H1 (cell line): Measurements from ENCODE around the gene EPB41L1. TPM values are rescaled to one million over a fixed set of nuclear protein-coding genes. Genes with fewer than 3 reads are reported as not detected.

Source experiments
- CTCF ChIA-PET: fragments of 300-600 bp; sonication (Branson Sonifier 250); formaldehyde crosslinking; loops from one replicate; lab custom pipeline; 2021; ENCODE audit not compliant: partially characterized antibody; lab: Charles Lee
- POLR2A ChIA-PET: fragments of 300-600 bp; sonication (Branson Sonifier 250); formaldehyde crosslinking; loops from one replicate; lab custom pipeline; 2021; ENCODE audit warnings: inconsistent platforms; ENCODE audit not compliant: partially characterized antibody; lab: Charles Lee
- DNase-seq, 2 experiments: peaks; one replicate each; pipeline versions ENCODE4 v3.0.0 to v3.0.0-alpha.2; 2010 to 2022; ENCODE audit warnings: low spot score in 2 of 2, low read depth in 1 of 2, mixed read lengths in 1 of 2
- FAIRE-seq: peaks from 2 replicates; lab custom pipeline; 2011; peaks lifted over from hg19 to GRCh38; lab: Jason Lieb, UNC
- H2AFZ ChIP-seq: 2 replicates; pipeline ENCODE4 v1.8.1; 2012; ENCODE audit warnings: low read length, inconsistent platforms
- H2AK5ac ChIP-seq: 2 replicates; pipeline ENCODE4 v1.6.1; 2013; ENCODE audit warnings: low read depth, low read length
- H2BK120ac ChIP-seq: replicated peaks from 2 replicates; pipeline ENCODE3; 2013; ENCODE audit warnings: low read depth, low read length, inconsistent platforms
- H2BK12ac ChIP-seq: 2 replicates; pipeline ENCODE4 v1.6.1; 2013; ENCODE audit warnings: low read depth, low read length
- H2BK15ac ChIP-seq: 2 replicates; pipeline ENCODE4 v1.6.1; 2013; ENCODE audit warnings: low read length
- H2BK20ac ChIP-seq: 2 replicates; pipeline ENCODE4 v1.6.1; 2013; ENCODE audit warnings: low read length
- H2BK5ac ChIP-seq: 2 replicates; pipeline ENCODE4 v1.6.1; 2013; ENCODE audit warnings: low read depth, low read length
- H3K14ac ChIP-seq: 2 replicates; pipeline ENCODE4 v1.6.1; 2013; ENCODE audit warnings: inconsistent platforms; ENCODE audit not compliant: insufficient read length
- H3K18ac ChIP-seq: 2 replicates; pipeline ENCODE4 v1.6.1; 2013; ENCODE audit warnings: low read length; ENCODE audit errors: extremely low read depth
- H3K23ac ChIP-seq: 2 replicates; pipeline ENCODE4 v1.6.1; 2013; ENCODE audit warnings: inconsistent platforms; ENCODE audit not compliant: insufficient read length
- H3K23me2 ChIP-seq: 2 replicates; pipeline ENCODE4 v1.6.1; 2013; ENCODE audit warnings: low read depth, low read length
- H3K27ac ChIP-seq: 2 replicates; pipeline ENCODE4 v1.6.1; 2011; ENCODE audit warnings: low read depth, low read length, inconsistent platforms
- H3K27me3 ChIP-seq, 4 experiments: replicated peaks in 1 of 4; 1 replicate in 1 of 4; 2 replicates in 3 of 4; pipeline versions ENCODE4 v1.6.1 to v1.8.1; 2011 to 2013; ENCODE audit warnings: low read length in 3 of 4, mild to moderate bottlenecking in 3 of 4, inconsistent platforms in 2 of 4, mixed read lengths in 2 of 4, moderate library complexity in 1 of 4; ENCODE audit not compliant: control insufficient read depth in 3 of 4, insufficient read depth in 3 of 4; ENCODE audit errors: extremely low read depth in 1 of 4
- H3K36me3 ChIP-seq, 4 experiments: 2 replicates each; pipeline versions ENCODE4 v1.6.1 to v1.8.1; 2011 to 2013; ENCODE audit warnings: mild to moderate bottlenecking in 4 of 4, low read length in 3 of 4, moderate library complexity in 2 of 4, control low read depth in 1 of 4, inconsistent platforms in 1 of 4; ENCODE audit not compliant: insufficient read depth in 4 of 4, control insufficient read depth in 2 of 4
- H3K4ac ChIP-seq: replicated peaks from 2 replicates; pipeline ENCODE3; 2013; ENCODE audit warnings: low read length, low read depth, mixed read lengths, inconsistent platforms; ENCODE audit not compliant: insufficient read length
- H3K4me1 ChIP-seq, 4 experiments: replicated peaks in 1 of 4; 1 replicate in 1 of 4; 2 replicates in 3 of 4; pipeline versions ENCODE4 v1.6.1 to v1.8.1; 2011 to 2013; ENCODE audit warnings: low read length in 3 of 4, inconsistent platforms in 2 of 4, mixed read lengths in 1 of 4; ENCODE audit not compliant: insufficient read depth in 4 of 4, control insufficient read depth in 3 of 4
- H3K4me2 ChIP-seq, 2 experiments: 2 replicates each; pipeline versions ENCODE4 v1.6.1 to v1.8.1; 2011 to 2013; ENCODE audit warnings: low read depth in 2 of 2, low read length in 2 of 2, control low read depth in 1 of 2, inconsistent platforms in 1 of 2, mild to moderate bottlenecking in 1 of 2; ENCODE audit not compliant: insufficient read depth in 1 of 2
- H3K4me3 ChIP-seq, 4 experiments: fragments of 200-600, 300-600 bp in 1 of 4; sonication (generic), shearing (Covaris generic), sonication (Bioruptor Twin) in 1 of 4; 2 replicates each; pipeline versions ENCODE4 v1.5.1 to v1.8.1; 2011 to 2016; ENCODE audit warnings: low read length in 4 of 4, low read depth in 3 of 4, control low read depth in 2 of 4, inconsistent platforms in 2 of 4, mild to moderate bottlenecking in 2 of 4, mixed read lengths in 1 of 4, moderate library complexity in 1 of 4; ENCODE audit not compliant: insufficient read depth in 2 of 4; ENCODE audit errors: extremely low read depth in 1 of 4
- H3K56ac ChIP-seq: replicated peaks from 2 replicates; pipeline ENCODE3; 2013; ENCODE audit warnings: low read depth, mild to moderate bottlenecking, mixed read lengths, low read length, inconsistent platforms; ENCODE audit not compliant: insufficient read length
- H3K79me1 ChIP-seq: 2 replicates; pipeline ENCODE4 v1.6.1; 2013; ENCODE audit warnings: low read depth, low read length, control low read depth
- H3K79me2 ChIP-seq, 2 experiments: 2 replicates each; pipeline versions ENCODE4 v1.6.1 to v1.8.1; 2012 to 2013; ENCODE audit warnings: low read length in 2 of 2, mild to moderate bottlenecking in 2 of 2, inconsistent platforms in 1 of 2; ENCODE audit not compliant: insufficient read depth in 2 of 2, control insufficient read depth in 1 of 2
- H3K9ac ChIP-seq, 4 experiments: replicated peaks in 1 of 4; 1 replicate in 1 of 4; 2 replicates in 3 of 4; pipeline versions ENCODE4 v1.6.1 to v1.8.1; 2011 to 2013; ENCODE audit warnings: low read depth in 3 of 4, low read length in 3 of 4, control low read depth in 2 of 4, mild to moderate bottlenecking in 2 of 4, moderate library complexity in 2 of 4, inconsistent platforms in 1 of 4; ENCODE audit errors: extremely low read depth in 1 of 4
- H3K9me3 ChIP-seq, 2 experiments: 2 replicates each; pipeline versions ENCODE4 v1.6.1 to v1.8.1; 2012 to 2013; ENCODE audit warnings: mild to moderate bottlenecking in 2 of 2, moderate library complexity in 2 of 2, control low read depth in 1 of 2, inconsistent platforms in 1 of 2, low read depth in 1 of 2, low read length in 1 of 2, mixed read lengths in 1 of 2; ENCODE audit not compliant: insufficient read depth in 2 of 2
- H4K20me1 ChIP-seq, 2 experiments: replicated peaks in 1 of 2; 2 replicates each; pipeline versions ENCODE3 to v1.8.1; 2011 to 2013; ENCODE audit warnings: inconsistent platforms in 2 of 2, low read length in 2 of 2, mild to moderate bottlenecking in 1 of 2; ENCODE audit not compliant: insufficient read depth in 2 of 2, control insufficient read depth in 1 of 2
- H4K5ac ChIP-seq: 2 replicates; pipeline ENCODE4 v1.6.1; 2013; ENCODE audit warnings: low read length, low read depth, mixed read lengths, inconsistent platforms; ENCODE audit not compliant: insufficient read length
- H4K8ac ChIP-seq: 2 replicates; pipeline ENCODE4 v1.8.0; 2013; ENCODE audit warnings: mild to moderate bottlenecking, moderate library complexity, low read length, inconsistent platforms; ENCODE audit not compliant: insufficient read depth; ENCODE audit errors: extremely low read depth
- H4K91ac ChIP-seq: replicated peaks from 2 replicates; pipeline ENCODE3; 2013; ENCODE audit warnings: low read length, mixed read lengths, inconsistent platforms; ENCODE audit not compliant: insufficient read length
- CBX8 ChIP-seq: fragments of 300-800, 300-1000 bp; sonication (generic); IDR thresholded peaks from 2 replicates; pipeline ENCODE4 v1.7.1; 2016; ENCODE audit warnings: low read depth, low read length, borderline replicate concordance
- E2F6 ChIP-seq: IDR thresholded peaks from 2 replicates; pipeline ENCODE4 v1.6.1; 2012; ENCODE audit warnings: inconsistent platforms
- EGR1 ChIP-seq: IDR thresholded peaks from 2 replicates; pipeline ENCODE4 v1.6.1; 2011; ENCODE audit warnings: low read depth, low read length, borderline replicate concordance
- EP300 ChIP-seq, 2 experiments: IDR thresholded peaks; 1 replicate in 1 of 2; 2 replicates in 1 of 2; pipeline ENCODE4 v1.6.1; 2011 to 2012; ENCODE audit warnings: low read depth in 2 of 2, low read length in 2 of 2, mild to moderate bottlenecking in 2 of 2, borderline replicate concordance in 1 of 2, inconsistent platforms in 1 of 2, moderate library complexity in 1 of 2
- HDAC2 ChIP-seq, 2 experiments: fragments of 300-600 bp in 1 of 2; sonication (generic) in 1 of 2; IDR thresholded peaks; 2 replicates each; pipeline ENCODE4 v1.6.1; 2011 to 2012; ENCODE audit warnings: low read depth in 2 of 2, low read length in 2 of 2, mild to moderate bottlenecking in 2 of 2, moderate library complexity in 2 of 2, borderline replicate concordance in 1 of 2, inconsistent platforms in 1 of 2
- KDM1A ChIP-seq: fragments of 200-600, 300-600 bp; sonication (generic); IDR thresholded peaks from 2 replicates; pipeline ENCODE4 v1.7.1; 2016; ENCODE audit warnings: mild to moderate bottlenecking, low read length, borderline replicate concordance
- NANOG ChIP-seq: IDR thresholded peaks from 2 replicates; pipeline ENCODE4 v1.6.1; 2011; ENCODE audit warnings: low read length, low read depth, mild to moderate bottlenecking, inconsistent platforms; ENCODE audit not compliant: insufficient read depth, poor library complexity, severe bottlenecking
- PHF8 ChIP-seq: fragments of 200-600 bp; sonication (generic); conservative IDR thresholded peaks from 2 replicates; pipeline ENCODE4 v1.7.1; 2012; ENCODE audit warnings: low read depth, mild to moderate bottlenecking, inconsistent platforms, low read length, moderate library complexity
- SIRT6 ChIP-seq: IDR thresholded peaks from one replicate; pipeline ENCODE4 v1.7.1; 2012; ENCODE audit warnings: low read length, inconsistent platforms
- TAF1 ChIP-seq: IDR thresholded peaks from 2 replicates; pipeline ENCODE4 v1.6.1; 2011; ENCODE audit warnings: mild to moderate bottlenecking, low read depth, low read length
- TEAD4 ChIP-seq: IDR thresholded peaks from 2 replicates; pipeline ENCODE4 v1.6.1; 2012; ENCODE audit warnings: low read depth, low read length, inconsistent platforms, mixed read lengths
- USF2 ChIP-seq: IDR thresholded peaks from 2 replicates; pipeline ENCODE4 v1.6.1; 2011; ENCODE audit warnings: low read length, improper control_type of control experiment
- WGBS, 2 experiments: shearing (Covaris generic) in 1 of 2; methylation state at CpG; one replicate each; pipeline versions ENCODE4 v1.1.6 to v1.1.7; 2013 to 2015; ENCODE audit warnings: low lambda C conversion rate in 2 of 2, mixed read lengths in 2 of 2, inconsistent platforms in 1 of 2, low coverage in 1 of 2, missing lambda C conversion rate in 1 of 2; ENCODE audit not compliant: insufficient replicate concordance in 2 of 2, insufficient coverage in 1 of 2, insufficient read length in 1 of 2; ENCODE audit errors: extremely low coverage in 1 of 2, missing lambda C conversion rate in 1 of 2; 5-methylcytosine and 5-hydroxymethylcytosine counted together
- polyA plus RNA-seq, 7 experiments: library from polyadenylated mRNA; depleted of rRNA in 3 of 7; stranded (reverse) in 5 of 7; unstranded in 2 of 7; fragments of >200 nt in 5 of 7; fragments of 200-250 nt in 2 of 7; gene quantifications; 1 replicate in 5 of 7; 2 replicates in 1 of 7; 4 replicates in 1 of 7; pipeline versions ENCODE4 v1.2.1 to v1.2.3, GENCODE V29; 2011 to 2013; ENCODE audit warnings: missing spikeins in 2 of 7, mixed read lengths in 2 of 7
- total RNA-seq: library from RNA; stranded (reverse); fragmentation: NEBNext Ultra II Directional; extraction: Animal tissue kit (Norgen Biotek cat#: 25700); gene quantifications from 2 replicates; pipeline ENCODE4 v1.2.1, GENCODE V29; 2021

Gene EPB41L1
- total and polyA plus RNA-seq, 2 of the 8 experiments (the other 6 are each of a cell fraction or from before 2014, with no cell fraction given), result 14.8 to 36.0 TPM

- ChIA-PET POLR2A (no interaction called here), CTCF (interaction anchor here (1.1 to 8.0 kb wide), 4 partner anchors 10 to 155 kb away, joined by 5 to 89 read pairs (median 30); no protein-coding TSS in a partner anchor)
- no peaks in the 10 kb centered on the region for H3K9me3 ChIP-seq
- H3K4me3 ChIP-seq, result no peak overlapping the region
- no peak overlapping the region for H3K27ac ChIP-seq
- no peak overlapping the region for H2BK15ac ChIP-seq
- H3K23me2 ChIP-seq, result no peaks in the 10 kb centered on the region
- H3K4me1 ChIP-seq, result no peaks in the 10 kb centered on the region; a peak in 1 of 7 replicates
- no peak overlapping the region for H2BK120ac ChIP-seq
- H4K20me1 ChIP-seq, result no peaks in the 10 kb centered on the region
- no peak overlapping the region for H3K9ac ChIP-seq
- H4K5ac ChIP-seq, result no peak overlapping the region
- H3K23ac ChIP-seq, result no peak overlapping the region
- H3K27me3 ChIP-seq, result no peaks in the 10 kb centered on the region; a peak in 1 of 7 replicates
- H3K14ac ChIP-seq, result no peak overlapping the region
- DNase-seq (no peak), FAIRE-seq (no peak)
- H4K8ac ChIP-seq, result no peak overlapping the region
- H3K4me2 ChIP-seq, result no peak overlapping the region
- no peaks in the 10 kb centered on the region; a peak in 1 of 8 replicates for H3K36me3 ChIP-seq
- no peak overlapping the region for H4K91ac ChIP-seq
- no peak overlapping the region for H3K18ac ChIP-seq
- 84% methylated on average over 3 of the region's 3 CpGs; no CpG with 5 or more reads in 1 of the 2 experiments for WGBS, 2 experiments
- no peak overlapping the region for H2BK5ac ChIP-seq
- no peaks in the 10 kb centered on the region for H3K79me2 ChIP-seq
- H3K4ac ChIP-seq, result no peak overlapping the region
- H2AK5ac ChIP-seq, result no peak overlapping the region
- H2BK12ac ChIP-seq, result no peak overlapping the region
- no peak overlapping the region for H3K56ac ChIP-seq
- no peak overlapping the region for H2BK20ac ChIP-seq
- no peaks in the 10 kb centered on the region for H3K79me1 ChIP-seq
- no peak overlapping the region for H2AFZ ChIP-seq
- no peak for TF ChIP-seq TAF1
- TF ChIP-seq PHF8, result no peak
- TF ChIP-seq NANOG, result no peak
- no peak for TF ChIP-seq EGR1
- TF ChIP-seq E2F6, result no peak
- TF ChIP-seq HDAC2 (IDR thresholded peaks at IDR 0.05; ENCODE audit: borderline replicate concordance in 1 of 2, low read depth in 2 of 2, low read length in 2 of 2), result no peak
- TF ChIP-seq USF2, result no peak
- TF ChIP-seq KDM1A, result no peak
- no peak for TF ChIP-seq EP300 (IDR thresholded peaks at IDR 0.05; ENCODE audit: borderline replicate concordance in 1 of 2, low read depth in 2 of 2, low read length in 2 of 2)
- no peak for TF ChIP-seq TEAD4
- no peak for TF ChIP-seq CBX8
- TF ChIP-seq SIRT6, result no peak
Observed at GRCh38 chr20:36147690-36148089, 6.8 kb upstream of the EPB41L1 start.
